AML-193 (cell line): ENCODE data around the gene DDX49.
"Not testable (repeated sequence)": the region's sequence is repeated elsewhere in the genome, so short reads cannot be mapped to it uniquely, and the experiment has no call there.

ENCODE experiments used
- DNase-seq, 2 experiments: peaks; one replicate each; lab custom pipeline; 2025; lab: John Stamatoyannopoulos, UW

The DDX49 gene

DNA sequence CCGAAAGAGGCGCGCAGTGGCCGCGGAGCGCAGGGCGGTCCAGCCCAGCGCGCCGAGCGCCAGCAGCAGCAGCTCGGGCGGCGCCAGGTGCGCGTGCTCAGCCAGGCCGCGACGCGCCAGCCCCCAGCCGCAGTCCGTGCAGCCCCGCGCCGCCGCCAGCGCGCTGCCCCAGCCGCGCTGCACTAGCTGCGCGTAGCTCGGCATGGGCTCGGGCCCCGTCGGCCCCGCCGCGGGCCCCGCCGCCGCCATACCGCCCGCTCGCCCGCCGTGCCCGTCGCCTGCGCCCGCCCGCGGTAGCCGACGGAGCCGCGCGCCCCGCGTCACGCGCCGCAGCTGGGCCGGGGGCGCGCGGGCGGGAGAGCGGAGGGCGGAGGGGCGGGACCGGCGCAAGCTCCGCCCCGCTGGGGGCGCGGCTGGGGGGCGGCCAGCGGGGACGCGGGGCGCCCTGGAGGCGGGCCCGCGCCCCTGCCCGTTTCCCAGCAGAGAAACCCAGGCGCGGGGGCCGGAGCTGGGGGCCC lies 23.6 kb upstream of the DDX49 start, which contains the start of gene CERS1:
TSS of gene CERS1 (minus strand) at position 335 of the 518 bp plus-strand sequence. CDS start at position 249, 86 bp downstream.
- DNase-seq = no peak

DNA sequence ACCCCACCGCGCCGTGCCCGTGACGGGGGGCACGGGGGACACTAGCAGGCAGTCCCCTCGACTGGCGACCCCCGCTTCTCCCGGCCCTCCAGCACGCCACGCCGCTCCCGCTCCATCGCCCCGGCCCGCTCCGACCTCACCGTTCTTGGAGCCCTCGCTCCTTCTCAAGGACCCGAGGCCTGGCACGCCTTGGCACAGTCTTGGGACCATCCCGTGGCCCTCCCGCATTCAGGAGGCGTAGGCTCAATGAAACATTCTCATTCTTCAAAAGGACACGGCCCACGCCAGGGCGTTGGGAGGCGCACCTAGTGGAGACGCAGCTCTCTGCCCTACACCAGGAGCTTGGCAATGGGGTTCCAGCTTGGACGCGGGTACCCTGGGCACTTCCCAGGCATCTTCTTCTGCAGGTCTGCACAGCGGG lies 23.1 kb upstream of the DDX49 start:
- DNase-seq = no peak

DNA sequence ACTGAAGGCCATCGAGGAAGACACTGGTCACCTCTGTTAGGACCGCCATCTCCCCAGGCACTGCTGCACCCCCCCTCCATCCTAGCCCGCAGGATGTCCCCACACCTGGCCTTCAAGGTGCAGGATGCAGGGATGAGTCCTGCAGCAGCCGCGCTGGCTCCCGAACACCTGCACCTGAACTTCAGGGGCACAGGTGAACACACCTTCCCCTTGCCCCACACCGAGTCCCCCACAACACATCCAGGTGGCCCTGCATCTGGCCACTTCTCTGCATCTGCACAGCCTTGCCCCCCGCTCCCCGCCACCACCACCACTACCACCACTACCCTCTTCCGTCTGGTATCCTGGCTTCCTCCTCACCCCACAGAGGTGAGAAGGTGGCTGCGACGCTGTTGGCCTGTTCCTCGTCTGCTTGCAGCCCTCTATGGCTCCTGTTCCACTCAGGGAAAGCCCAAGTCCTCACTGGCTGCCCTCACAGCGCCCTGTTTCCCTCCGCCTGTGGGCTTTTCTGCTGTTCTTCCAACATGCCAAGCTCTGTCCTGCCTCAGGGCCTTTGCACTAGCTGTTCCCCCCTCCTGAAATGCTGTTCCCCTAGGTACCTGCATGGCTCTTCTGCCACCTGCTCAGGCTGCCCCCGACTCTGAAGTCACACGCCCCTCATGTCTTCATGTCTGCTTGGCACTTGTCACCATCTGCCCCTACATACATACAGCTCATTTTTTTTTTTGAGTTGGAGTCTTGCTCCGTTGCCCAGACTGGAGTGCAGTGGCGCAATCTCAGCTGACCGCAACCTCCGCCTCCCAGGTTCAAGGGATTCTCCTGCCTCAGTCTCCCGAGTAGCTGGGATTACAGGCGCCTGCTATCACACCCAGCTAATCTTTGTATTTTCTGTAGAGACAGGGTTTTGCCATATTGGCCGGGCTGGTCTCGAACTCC lies 22.2 kb upstream of the DDX49 start:
- DNase-seq = no peak

DNA sequence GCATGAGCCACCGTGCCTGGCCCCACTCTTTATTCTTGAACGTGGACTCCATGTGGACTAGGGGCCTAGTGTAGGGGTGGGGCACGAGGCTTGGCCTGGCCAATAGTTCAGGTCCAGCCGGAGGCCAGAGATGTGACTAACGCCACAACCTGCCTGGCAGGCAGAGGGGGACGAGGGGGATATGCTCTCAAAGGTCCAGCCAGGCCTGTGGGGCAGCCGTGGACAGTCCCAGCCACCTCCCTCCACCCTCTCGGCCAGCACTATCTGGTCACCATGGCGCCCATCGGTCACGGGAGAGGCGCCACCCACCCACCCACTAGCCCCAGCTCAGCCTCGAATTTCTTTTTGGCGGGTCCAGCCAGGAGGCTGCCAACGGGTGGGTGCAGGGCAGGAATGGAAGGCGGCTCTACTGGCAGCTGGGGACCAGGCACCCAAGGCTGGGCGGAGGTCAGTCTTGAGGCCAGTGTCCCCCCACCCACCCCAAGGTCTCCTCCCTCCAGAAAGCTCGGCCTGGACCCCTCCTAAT lies 21.4 kb upstream of the DDX49 start:
- no peak for DNase-seq

DNA sequence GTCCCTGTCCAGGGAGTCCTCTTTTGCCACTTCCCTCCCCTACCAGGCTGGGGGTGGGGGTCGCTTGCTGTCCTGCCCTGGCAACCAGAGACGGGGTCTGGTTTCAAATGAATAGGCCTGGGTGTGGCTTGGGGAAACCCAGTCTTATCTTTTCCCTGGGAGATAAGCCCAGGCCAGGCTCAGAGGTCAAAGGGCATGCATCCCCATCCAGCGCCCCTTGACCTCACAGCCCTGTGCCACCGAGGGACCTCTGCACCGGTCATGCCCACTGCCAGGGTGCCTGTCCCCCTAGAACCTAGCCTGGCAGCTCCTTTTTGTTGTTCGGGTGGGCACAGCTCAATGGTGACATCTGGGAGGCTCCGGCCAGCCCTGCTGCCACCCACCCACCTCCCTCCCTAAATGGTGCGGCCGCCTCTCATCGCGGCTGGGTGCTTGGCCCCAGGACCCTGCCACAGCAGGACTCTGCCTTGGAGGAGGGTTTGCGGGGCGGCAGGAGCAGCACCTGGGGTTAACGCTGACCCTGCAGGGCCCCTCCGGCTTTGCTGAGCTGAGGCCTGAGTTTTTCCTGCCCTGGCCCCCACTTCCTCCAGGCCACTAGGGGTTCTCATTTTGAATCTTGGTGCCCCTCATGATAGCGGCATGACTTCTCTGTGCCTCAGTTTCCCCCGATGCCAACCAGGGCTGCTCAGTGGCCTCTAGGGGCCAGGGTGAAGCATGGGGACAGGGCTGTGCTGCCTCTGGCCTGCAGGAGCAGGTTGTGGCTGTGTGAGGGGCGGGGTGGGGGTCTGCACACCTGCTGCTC lies 20.7 kb upstream of the DDX49 start:
- DNase-seq = no peak

DNA sequence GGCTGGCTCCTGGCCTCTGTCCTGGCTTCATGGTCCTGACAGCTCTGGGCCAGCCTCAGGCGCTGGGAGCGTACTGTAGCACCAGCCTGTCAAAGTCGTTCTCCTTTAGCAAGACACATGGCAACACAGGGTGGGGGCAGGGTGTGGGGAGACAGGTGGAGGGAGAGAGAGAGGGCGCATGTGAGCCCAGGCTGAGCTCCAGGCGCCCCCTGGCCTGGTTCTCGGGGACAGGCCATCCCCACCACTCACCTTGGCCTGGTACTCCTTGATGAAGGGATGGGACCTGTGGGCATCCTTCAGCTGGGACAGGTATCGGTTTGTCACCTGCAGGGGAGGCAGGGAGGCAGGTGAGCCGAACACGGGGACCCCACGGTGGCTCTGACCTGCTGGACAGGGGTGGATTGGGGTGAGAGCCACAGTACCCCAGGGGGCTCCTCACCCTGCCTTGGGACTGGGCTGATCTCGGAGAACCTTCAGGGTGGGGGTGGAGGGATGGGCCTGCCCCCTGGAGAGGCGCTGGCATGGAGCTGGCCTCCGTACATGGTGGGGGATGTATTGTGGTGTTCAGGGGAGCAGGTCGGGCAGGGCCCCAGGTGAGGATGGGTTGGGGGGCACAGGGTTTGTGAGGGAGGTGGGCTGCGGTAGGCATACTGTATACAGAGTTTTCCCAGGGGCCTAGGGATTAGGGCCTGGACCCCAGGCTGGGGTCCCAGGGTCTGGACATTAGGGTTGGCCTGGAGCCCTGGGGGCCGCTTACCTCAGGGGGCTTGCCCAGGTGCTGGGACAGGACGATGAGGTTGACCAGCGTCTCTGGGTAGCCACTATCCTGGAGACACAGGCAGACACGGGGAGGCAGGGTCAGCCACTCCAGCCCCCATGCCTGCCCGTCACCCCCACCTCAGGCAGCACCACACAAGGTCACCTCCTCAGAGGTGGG lies 19.6 kb upstream of the DDX49 start:
- DNase-seq = no peak

DNA sequence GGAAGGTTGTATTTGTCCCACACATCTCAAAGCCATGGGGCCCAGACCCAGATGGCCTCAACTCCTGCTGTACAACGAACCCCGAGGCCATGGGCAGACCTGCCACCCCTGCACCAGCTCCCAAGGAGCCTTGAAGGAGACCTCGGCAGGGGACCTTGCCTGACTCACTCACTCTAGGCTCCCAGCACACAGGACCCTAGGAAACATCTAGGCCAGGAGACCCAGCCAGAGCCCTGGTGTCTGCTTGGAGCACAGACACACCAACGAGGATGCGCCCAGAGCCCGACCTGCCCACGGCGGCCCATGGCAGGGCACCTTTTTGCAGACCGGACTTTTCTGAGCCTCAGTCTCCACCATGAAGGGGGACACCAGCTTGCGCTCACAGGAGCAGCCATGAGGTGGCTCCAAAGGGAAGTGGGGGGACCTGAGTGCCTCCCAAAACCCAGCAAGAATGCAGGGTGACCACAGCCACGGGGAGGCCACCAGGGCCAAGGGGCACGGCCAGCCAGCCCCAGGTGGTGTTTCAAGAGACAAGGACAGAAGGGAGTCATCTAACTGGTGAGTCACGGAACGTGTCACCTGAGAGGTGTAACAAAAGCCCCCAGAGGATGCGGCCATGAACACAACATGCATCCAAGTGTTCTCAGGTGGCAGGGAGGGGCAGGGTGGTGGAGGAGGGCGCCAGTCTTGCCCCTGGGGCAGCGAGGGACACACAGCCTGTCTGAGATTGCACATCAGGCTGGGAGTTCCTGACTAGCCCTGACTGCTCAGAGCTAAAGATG lies 18.6 kb upstream of the DDX49 start:
- DNase-seq = no peak

DNA sequence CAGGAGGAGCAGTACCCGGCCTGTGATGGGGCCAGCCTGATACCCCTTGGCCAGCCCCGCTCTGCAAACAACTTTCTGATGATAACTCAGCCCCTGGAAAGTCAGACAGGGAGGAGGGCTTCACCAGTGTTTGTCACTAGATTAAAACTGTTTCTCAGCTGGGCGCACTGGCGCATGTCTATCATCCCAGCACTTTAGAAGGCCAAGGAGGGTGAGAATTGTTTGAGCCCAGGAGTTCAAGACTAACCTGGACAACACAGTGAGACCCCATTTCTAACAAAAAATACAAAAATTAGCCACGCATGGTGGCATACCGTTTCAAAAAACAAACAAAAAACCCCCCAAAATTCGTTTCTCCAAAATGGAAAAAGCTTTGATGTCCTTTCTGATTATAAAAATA lies 18.0 kb upstream of the DDX49 start:
- DNase-seq = no peak

DNA sequence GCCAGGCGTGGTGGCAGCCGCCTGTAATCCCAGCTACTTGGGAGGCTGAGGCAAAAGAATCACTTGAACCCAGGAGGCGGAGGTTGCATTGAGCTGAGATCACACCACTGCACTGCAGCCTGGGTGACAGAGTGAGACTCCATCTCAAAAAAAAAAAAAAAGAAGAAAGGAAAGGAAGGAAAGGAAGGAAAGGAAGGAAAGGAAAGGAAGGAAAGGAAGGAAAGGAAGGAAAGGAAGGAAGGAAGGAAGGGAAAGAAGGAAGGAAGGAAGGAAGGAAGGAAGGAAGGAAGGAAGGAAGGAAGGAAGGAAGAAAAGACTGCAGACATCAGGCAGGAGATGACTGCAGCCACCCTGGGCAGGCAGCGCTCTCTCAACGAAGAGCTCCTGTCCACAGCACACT lies 17.0 kb upstream of the DDX49 start:
- DNase-seq = not testable (repeated sequence)

DNA sequence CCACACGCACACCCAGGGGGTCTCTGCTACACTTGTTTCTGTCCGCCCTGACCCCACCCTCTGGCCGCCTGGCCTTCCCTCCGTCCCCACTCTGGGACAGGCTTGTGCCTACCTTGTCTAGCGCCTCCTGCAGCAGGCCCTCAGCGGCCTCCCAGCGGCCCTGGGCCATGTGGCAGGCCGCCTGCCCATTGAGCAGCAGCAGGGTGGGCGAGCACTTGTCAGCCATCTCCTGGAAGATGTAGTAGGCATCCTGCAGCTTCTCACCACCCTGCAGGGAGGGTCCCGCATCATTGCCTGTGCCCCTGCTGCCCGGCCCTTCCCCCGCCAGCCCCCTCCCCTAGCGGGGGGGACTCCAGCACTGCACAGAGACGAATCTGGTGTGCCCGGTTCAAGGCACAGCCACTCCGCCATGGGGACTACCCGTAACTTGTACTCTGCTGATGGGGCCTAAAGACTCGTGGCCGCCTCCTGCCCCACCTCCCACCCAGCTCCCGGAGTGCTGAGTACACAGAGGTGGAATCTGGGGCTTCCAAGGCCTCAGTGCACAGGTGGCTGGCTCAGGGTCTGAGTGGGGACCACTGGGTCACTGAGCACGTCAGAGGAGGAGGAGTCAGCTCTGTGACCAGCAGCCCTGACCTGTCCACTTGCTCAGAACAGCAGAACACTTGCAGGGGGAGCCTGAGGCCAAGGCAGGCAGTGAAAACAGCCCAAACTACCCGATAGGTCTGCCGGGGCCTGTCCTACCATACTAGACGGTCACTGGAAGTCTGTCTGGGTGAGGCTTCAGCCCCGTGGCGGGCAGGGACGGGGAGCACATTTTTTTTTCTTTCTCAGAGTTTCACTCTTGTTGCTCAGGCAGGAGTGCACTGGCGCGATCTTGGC lies 16.1 kb upstream of the DDX49 start:
- DNase-seq = no peak

DNA sequence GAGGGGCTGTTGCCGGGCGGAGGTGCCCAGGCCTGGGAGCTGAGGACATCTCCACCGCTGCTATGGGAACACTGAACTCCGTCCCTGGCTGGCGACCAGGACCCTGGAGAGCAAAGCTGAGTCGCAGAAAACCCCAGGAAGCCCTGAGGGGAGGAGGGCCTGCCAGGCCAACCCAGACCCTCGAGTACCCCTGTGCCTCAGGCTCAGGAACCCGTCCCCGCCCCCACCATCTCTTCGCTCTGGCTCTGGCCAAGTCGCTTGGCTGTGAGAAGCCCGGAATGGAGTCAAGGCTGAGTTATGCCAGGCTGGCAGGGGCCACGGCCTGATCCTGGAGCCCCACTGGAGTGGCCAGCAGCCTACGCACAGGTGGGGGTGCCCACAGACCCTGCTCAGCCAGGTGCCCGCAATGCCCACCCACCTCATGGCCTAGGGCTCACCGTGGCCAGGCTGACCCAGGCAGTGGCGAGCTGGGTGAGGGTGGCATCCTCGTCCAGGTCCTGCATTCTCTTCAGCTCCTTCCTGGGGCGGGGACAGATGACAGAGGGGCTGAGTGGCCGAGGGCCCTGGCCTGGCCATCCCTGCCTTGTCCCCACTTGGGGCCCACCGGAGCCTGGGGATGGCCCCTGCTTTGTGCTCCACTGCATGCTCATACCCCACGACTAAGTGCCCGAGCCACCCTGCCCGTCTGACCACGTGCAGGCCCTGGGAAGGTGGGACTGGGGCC lies 15.0 kb upstream of the DDX49 start:
- no peak for DNase-seq

DNA sequence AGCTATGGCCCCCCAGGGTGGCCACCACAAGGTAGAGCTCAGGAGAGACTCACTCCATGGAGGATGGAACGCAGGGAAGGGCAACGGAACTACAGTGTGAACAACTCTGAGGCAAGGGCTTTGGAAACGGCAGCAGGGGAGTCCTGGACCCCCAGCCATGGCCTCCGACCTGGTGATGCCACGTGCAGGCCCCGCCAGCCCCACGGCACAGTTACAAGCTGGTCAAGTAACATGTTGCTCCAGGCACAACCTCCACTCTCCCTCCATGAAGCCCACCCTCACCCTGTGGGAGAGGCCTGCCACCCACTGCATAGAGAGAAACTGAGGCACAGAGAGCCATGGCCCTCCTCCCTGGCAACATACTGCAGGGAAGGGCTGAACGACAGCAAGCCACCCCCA lies 14.5 kb upstream of the DDX49 start:
- DNase-seq = no peak

DNA sequence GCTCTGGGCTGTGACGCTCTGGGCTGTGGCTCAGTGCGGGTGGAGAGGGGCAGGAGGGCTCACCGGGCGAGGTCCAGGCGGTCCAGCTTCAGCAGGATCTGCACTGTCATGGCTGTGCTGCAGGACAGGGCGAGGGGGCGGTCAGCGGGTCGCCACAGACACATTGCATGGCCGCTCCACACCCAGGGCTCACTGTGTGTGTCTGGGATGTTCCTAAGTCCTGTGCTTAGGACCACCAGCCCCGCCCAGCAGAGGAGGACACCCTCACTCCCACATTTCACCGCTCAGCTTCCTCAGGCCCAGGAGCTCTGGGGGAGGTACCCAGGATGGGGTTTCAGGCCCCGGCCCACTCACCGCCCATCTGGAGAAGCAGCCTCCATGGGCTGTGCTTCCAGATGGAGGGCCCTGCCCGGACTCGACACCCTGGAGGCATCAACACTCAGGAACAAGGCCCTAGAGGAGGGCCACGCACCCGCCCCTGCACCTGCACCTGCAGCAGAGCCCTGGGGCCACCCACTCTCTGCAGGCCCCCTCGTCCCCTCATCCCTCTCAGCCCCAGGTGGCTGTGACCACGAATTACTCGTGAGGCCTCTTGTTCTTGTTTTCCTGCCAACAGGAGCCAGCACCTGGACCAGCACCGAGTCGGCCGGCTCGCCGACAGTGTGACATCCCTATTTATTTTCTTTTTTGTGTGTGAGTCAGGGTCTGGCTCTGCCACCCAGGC lies 13.8 kb upstream of the DDX49 start:
- DNase-seq = no peak

DNA sequence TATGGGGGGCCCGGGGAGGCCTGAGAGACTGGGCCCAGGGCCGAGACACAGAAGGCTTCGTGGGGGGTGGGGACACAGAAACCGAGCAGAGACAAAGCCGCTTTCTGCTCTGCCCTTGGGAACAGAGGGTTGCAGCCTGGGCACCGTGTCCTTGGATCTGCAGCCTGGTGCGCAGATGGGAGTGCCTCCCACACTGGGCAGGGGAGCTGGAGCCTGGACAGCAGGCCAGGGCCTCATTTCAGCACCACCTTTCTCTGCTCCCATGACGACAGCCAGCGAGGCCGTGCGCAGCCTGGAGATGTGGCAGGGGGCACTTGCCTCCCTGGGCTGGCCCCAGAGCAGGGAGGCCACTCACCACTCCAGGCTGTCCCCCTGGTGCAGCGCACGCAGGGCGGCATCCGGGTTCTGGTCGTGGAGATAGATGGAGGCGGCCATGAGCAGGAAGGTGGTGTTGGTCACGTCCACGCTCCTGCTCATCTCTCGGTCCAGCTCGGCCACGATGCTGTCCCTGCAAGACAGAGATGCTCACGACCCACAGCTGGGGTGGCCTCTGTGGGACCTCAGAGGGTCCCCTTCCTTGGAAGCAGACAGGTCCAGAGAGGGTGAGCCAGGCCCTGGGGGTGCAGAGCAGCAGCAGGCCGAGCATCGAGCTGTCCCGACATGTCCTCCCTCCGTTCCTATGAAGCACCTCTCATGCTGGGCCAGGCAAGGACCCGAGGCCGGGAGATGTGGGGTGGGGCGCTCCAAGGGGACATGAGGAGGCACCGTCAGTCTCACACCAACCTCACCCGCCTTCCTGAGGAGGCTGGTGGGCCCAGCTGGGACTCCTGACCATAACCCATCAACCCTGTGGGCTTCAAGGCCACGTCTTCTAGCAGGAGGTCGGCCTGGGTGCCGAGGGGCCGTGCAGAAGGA lies 12.7 kb upstream of the DDX49 start:
- DNase-seq = no peak

DNA sequence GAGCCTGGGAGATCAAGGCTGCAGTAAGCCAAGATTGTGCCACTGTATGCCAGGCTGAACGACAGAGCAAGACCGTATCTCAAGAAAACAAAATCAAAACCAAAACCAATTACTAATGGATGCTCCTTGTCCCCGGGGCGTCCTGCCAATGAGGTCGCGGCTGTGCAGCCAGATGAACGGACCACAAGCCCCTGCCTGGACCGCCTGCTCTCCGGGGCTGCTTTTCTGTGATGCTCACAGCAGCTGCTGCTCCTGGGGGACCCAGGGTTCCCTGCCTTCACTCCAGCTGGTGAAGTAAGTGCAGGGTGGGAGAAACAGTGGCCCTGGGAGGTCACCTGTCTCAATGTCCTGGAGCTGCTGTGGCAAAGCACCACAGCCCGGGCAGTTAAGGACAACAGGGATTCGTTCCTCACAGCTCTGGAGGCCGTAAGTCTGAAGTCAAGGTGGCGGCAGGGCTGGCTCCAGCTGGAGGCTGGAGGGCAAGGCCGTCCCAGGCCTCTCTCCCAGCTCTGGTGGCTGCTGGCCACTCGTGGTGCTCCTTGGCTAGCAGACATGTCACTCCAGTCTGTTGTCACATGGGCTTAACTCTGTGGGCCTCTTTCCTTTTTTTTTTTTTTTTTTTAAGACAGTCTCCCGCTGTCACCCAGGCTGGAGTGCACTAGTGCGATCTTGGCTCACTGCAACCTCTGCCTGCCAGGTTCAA lies 10.4 kb upstream of the DDX49 start:
- DNase-seq = no peak

DNA sequence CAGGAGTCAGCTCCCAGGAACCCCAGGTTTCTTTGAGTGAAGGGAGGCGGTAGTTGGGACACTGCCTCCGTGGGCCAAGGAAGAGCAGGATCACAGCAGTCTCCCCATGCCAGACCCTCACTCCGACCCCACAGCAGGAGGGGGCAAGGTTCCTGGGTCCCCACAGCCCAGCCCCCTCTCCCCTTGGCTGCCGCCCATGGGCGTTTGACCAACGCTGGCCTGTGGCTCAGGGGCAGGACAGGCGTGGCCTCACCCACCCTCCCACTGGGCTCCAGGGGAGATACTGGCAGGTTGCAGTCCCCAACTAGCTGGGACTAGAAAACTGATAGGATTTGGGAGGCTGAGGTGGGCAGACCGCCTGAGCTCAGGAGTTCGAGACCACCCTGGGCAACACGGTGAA lies 9.5 kb upstream of the DDX49 start:
- no peak for DNase-seq
